Astrocyte (in vitro differentiated cells and primary cell): ENCODE measurements around the gene ZSWIM7. TPM values are rescaled to one million over a fixed set of nuclear protein-coding genes. Genes with fewer than 3 reads are reported as not detected.

Experiments
- DNase-seq: peaks from one replicate; pipeline ENCODE4 v3.0.0-alpha.2; 2010; ENCODE audit warnings: low read depth
- FAIRE-seq: peaks from 2 replicates; lab custom pipeline; 2011; peaks lifted over from hg19 to GRCh38; lab: Jason Lieb, UNC
- H2AFZ ChIP-seq: 2 replicates; pipeline ENCODE4 v1.6.0; 2012; ENCODE audit warnings: low read depth, low read length, inconsistent platforms
- H3K27ac ChIP-seq: 2 replicates; pipeline ENCODE4 v1.5.1; 2011; ENCODE audit warnings: low read depth, low read length, inconsistent platforms
- H3K27me3 ChIP-seq: 2 replicates; pipeline ENCODE4 v1.6.0; 2011; ENCODE audit warnings: low read length, inconsistent platforms; ENCODE audit not compliant: insufficient read depth
- H3K36me3 ChIP-seq: 2 replicates; pipeline ENCODE4 v1.5.1; 2011; ENCODE audit warnings: low read length, inconsistent platforms; ENCODE audit not compliant: insufficient read depth
- H3K4me1 ChIP-seq: 2 replicates; pipeline ENCODE4 v1.5.1; 2011; ENCODE audit warnings: low read length, inconsistent platforms; ENCODE audit not compliant: insufficient read depth
- H3K4me2 ChIP-seq: 2 replicates; pipeline ENCODE4 v1.6.0; 2012; ENCODE audit warnings: low read length, inconsistent platforms
- H3K4me3 ChIP-seq: 2 replicates; pipeline ENCODE4 v1.5.1; 2011; ENCODE audit warnings: low read depth, mild to moderate bottlenecking, low read length, inconsistent platforms; ENCODE audit not compliant: insufficient read depth
- H3K79me2 ChIP-seq: 2 replicates; pipeline ENCODE4 v1.6.0; 2012; ENCODE audit warnings: mild to moderate bottlenecking, low read length, inconsistent platforms; ENCODE audit not compliant: insufficient read depth
- H3K9ac ChIP-seq: 2 replicates; pipeline ENCODE4 v1.6.0; 2012; ENCODE audit warnings: mild to moderate bottlenecking, low read length, inconsistent platforms
- H3K9me3 ChIP-seq: 2 replicates; pipeline ENCODE4 v1.5.1; 2012; ENCODE audit warnings: low read depth, mild to moderate bottlenecking, low read length, inconsistent platforms; ENCODE audit not compliant: insufficient read depth
- H4K20me1 ChIP-seq: 2 replicates; pipeline ENCODE4 v1.6.0; 2012; ENCODE audit warnings: low read length, inconsistent platforms; ENCODE audit not compliant: insufficient read depth
- H3K27ac Mint-ChIP-seq: one replicate; pipeline ENCODE4 v1.8.0; 2021; ENCODE audit warnings: mild to moderate bottlenecking, mixed read lengths; ENCODE audit not compliant: unreplicated experiment
- H3K27me3 Mint-ChIP-seq: one replicate; pipeline ENCODE4 v1.8.0; 2021; ENCODE audit warnings: low read depth, mixed read lengths; ENCODE audit not compliant: unreplicated experiment
- H3K36me3 Mint-ChIP-seq: one replicate; pipeline ENCODE4 v1.8.0; 2021; ENCODE audit warnings: low read depth, mixed read lengths; ENCODE audit not compliant: unreplicated experiment
- H3K4me1 Mint-ChIP-seq: one replicate; pipeline ENCODE4 v1.8.0; 2021; ENCODE audit warnings: low read depth, mixed read lengths; ENCODE audit not compliant: unreplicated experiment
- H3K4me3 Mint-ChIP-seq: one replicate; pipeline ENCODE4 v1.8.0; 2021; ENCODE audit warnings: mild to moderate bottlenecking, moderate library complexity, mixed read lengths; ENCODE audit not compliant: unreplicated experiment
- H3K9me3 Mint-ChIP-seq: one replicate; pipeline ENCODE4 v1.8.0; 2021; ENCODE audit warnings: mild to moderate bottlenecking, mixed read lengths; ENCODE audit not compliant: unreplicated experiment
- CTCF ChIP-seq: IDR thresholded peaks from 2 replicates; pipeline ENCODE4 v1.5.1; 2011; ENCODE audit warnings: low read depth, mild to moderate bottlenecking, inconsistent platforms, low read length, moderate library complexity; ENCODE audit not compliant: insufficient read depth
- EZH2 ChIP-seq: IDR thresholded peaks from 2 replicates; pipeline ENCODE4 v1.6.1; 2012; ENCODE audit warnings: mild to moderate bottlenecking, low read length, inconsistent platforms; ENCODE audit not compliant: insufficient read depth
- total RNA-seq: library from RNA; stranded (reverse); gene quantifications from 2 replicates; pipeline ENCODE4 v1.2.1, GENCODE V29; 2021

The ZSWIM7 gene
- total RNA-seq, 1 donor from 2014 or later: 21.5 TPM

DNA sequence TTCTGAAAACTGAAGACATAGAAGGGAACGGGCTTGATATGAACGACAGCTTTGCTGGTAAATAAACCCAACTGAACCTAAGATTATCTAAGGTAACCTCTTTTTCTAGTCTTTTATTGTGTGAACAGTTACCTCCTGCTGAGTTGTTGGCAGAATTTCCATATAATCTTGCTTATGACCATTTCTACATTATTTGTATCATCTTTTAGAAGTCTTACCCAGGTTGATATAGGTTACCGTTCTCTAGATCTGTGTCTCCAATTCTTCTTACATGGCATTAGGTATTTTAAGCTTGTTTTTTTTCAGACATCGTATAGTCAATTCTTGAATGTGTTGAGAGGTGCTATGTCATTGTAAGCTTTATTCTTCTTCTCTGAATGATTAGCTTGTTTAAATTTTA is 24.4 kb upstream of the ZSWIM7 start:
- no peak for TF ChIP-seq CTCF
- TF ChIP-seq EZH2: no peak
- Mint-ChIP-seq H3K4me1 (peaks cover 20% of the 10 kb centered on the region), H3K9me3 (no peaks in the 10 kb centered on the region), H3K27ac (no peak overlapping the region), H3K4me3 (no peak overlapping the region), H3K27me3 (no peaks in the 10 kb centered on the region), H3K36me3 (peaks cover 23% of the 10 kb centered on the region)
- H3K9ac ChIP-seq: no peak overlapping the region
- peaks cover 17% of the 10 kb centered on the region for H3K4me1 ChIP-seq
- H3K79me2 ChIP-seq: peaks cover 59% of the 10 kb centered on the region
- H2AFZ ChIP-seq: no peak overlapping the region
- H3K27me3 ChIP-seq: no peaks in the 10 kb centered on the region
- H3K4me3 ChIP-seq: no peak overlapping the region
- no peak overlapping the region for H3K4me2 ChIP-seq
- no peak overlapping the region for H3K27ac ChIP-seq
- DNase-seq: no peak
- peaks cover 61% of the 10 kb centered on the region for H3K36me3 ChIP-seq
- no peak for FAIRE-seq
- no peaks in the 10 kb centered on the region for H3K9me3 ChIP-seq
- peaks cover 21% of the 10 kb centered on the region for H4K20me1 ChIP-seq

DNA sequence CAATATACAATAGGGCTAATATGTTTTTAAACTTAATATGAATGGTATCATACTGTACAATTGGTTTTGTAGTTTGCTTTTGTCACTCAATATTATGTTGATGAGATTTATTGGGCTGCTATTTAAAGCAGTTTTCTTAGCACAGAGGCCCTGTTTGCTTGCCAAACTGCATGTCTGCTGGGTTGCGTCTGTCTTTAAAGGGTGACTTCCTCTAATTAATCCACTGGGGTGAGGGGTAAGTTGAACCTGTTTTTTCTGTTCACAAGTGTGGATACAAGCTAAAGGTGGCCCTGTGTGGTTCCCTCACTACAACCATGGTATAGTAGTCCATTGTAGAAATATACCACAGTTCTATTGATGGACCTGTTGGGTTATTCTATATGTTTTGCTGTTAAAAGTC is 19.8 kb upstream of the ZSWIM7 start:
- Histone ChIP-seq H3K4me2 (no peak overlapping the region), H2AFZ (no peak overlapping the region), H3K4me1 (peaks cover 2% of the 10 kb centered on the region), H3K27ac (no peak overlapping the region), H4K20me1 (peaks cover 19% of the 10 kb centered on the region), H3K27me3 (no peaks in the 10 kb centered on the region), H3K9ac (no peak overlapping the region), H3K9me3 (no peaks in the 10 kb centered on the region), H3K36me3 (peaks cover 39% of the 10 kb centered on the region), H3K79me2 (peaks cover 88% of the 10 kb centered on the region), H3K4me3 (no peak overlapping the region)
- TF ChIP-seq EZH2 (no peak), CTCF (no peak)
- no peak overlapping the region for H3K27ac Mint-ChIP-seq
- DNase-seq: no peak
- no peaks in the 10 kb centered on the region for H3K9me3 Mint-ChIP-seq
- no peak for FAIRE-seq
- peaks cover 5% of the 10 kb centered on the region for H3K4me1 Mint-ChIP-seq
- H3K4me3 Mint-ChIP-seq: no peak overlapping the region
- H3K36me3 Mint-ChIP-seq: peaks cover 16% of the 10 kb centered on the region
- no peaks in the 10 kb centered on the region for H3K27me3 Mint-ChIP-seq

- FAIRE-seq: peak; percentile 88
- Mint-ChIP-seq H3K27me3 (no peaks in the 10 kb centered on the region), H3K9me3 (no peaks in the 10 kb centered on the region), H3K4me3 (no peak overlapping the region), H3K27ac (peak overlapping the region; percentile 44), H3K4me1 (peaks cover 3% of the 10 kb centered on the region), H3K36me3 (peaks cover 4% of the 10 kb centered on the region)
- H3K4me2 ChIP-seq: peak overlapping the region; percentile 51
- TF ChIP-seq CTCF (peak; percentile 83), EZH2 (no peak)
- peak overlapping the region; percentile 59 for H3K27ac ChIP-seq
- H3K9me3 ChIP-seq: no peaks in the 10 kb centered on the region
- H3K36me3 ChIP-seq: peaks cover 31% of the 10 kb centered on the region
- DNase-seq: peak; percentile 81
- H3K4me1 ChIP-seq: peaks cover 12% of the 10 kb centered on the region
- peaks cover 65% of the 10 kb centered on the region for H3K79me2 ChIP-seq
- no peak overlapping the region for H3K4me3 ChIP-seq
- H4K20me1 ChIP-seq: peaks cover under 1% of the 10 kb centered on the region
- H3K27me3 ChIP-seq: no peaks in the 10 kb centered on the region
- peak overlapping the region; percentile 24 for H3K9ac ChIP-seq
- H2AFZ ChIP-seq: no peak overlapping the region
Observed at GRCh38 chr17:16013943-16014407, 14.5 kb upstream of the ZSWIM7 start.
